SU-DHL-6 (cell line): ENCODE results near the gene INTS3.

Experiments
- EZH2phosphoT487 ChIP-seq: fragments of 200-600 bp; sonication (generic), shearing (Covaris generic); conservative IDR thresholded peaks from 2 replicates; pipeline ENCODE4 v1.6.1; 2018; ENCODE audit warnings: mild to moderate bottlenecking, antibody characterized with exemption, low read length, moderate library complexity, mixed read lengths
- TF ChIP-seq, protein P1 (sequence below): fragments of 200-600 bp; sonication (generic); IDR thresholded peaks from one replicate; pipeline ENCODE4 v1.5.1; 2017; ENCODE audit warnings: antibody characterized with exemption, mild to moderate bottlenecking, low read length, moderate library complexity; ENCODE audit not compliant: insufficient read depth, poor library complexity, severe bottlenecking

DNA sequence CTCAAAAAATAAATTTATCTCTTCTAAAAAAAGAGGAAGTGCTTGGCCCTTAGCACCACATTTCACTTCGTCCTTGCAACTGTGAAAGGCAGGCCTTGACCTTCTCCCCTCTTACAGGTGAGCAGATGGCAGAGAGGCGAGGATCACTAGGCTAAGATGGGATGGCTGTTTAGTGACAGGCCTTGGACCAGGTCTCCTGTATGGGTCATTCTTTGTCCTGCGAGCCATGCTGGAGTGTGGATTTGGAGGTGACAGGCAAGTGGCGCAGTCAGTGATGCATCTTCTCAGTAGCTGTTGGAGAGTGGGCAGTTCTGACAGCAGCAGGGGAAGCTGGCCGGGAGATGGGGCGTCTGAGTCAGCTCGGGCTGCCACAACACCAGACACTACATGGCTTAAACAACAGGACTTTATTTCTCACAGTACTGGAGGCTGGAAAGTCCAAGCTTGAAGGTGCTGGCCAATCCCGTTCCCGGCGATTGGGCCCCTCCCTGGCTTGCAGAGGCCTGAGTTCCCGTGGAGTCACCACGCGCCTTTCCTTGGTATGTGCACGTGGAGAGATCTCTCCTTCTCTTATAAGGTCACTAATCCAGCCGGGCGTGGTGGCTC is 63.9 kb downstream of the INTS3 start:
- TF ChIP-seq, protein P1, sequence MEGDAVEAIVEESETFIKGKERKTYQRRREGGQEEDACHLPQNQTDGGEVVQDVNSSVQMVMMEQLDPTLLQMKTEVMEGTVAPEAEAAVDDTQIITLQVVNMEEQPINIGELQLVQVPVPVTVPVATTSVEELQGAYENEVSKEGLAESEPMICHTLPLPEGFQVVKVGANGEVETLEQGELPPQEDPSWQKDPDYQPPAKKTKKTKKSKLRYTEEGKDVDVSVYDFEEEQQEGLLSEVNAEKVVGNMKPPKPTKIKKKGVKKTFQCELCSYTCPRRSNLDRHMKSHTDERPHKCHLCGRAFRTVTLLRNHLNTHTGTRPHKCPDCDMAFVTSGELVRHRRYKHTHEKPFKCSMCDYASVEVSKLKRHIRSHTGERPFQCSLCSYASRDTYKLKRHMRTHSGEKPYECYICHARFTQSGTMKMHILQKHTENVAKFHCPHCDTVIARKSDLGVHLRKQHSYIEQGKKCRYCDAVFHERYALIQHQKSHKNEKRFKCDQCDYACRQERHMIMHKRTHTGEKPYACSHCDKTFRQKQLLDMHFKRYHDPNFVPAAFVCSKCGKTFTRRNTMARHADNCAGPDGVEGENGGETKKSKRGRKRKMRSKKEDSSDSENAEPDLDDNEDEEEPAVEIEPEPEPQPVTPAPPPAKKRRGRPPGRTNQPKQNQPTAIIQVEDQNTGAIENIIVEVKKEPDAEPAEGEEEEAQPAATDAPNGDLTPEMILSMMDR, result no peak
- no peak for TF ChIP-seq EZH2phosphoT487
